Breast epithelium (tissue), 3 donors: ENCODE data around the gene FRMD3.

Experiments
- CTCF ChIP-seq, 3 donors: fragments of 450-650 bp; IDR thresholded peaks; one replicate each; pipeline ENCODE4 v1.5.1; 2016 to 2017; ENCODE audit warnings: antibody characterized with exemption in 3 of 3, mild to moderate bottlenecking in 3 of 3, moderate library complexity in 3 of 3
- POLR2A ChIP-seq: fragments of 450-650 bp; IDR thresholded peaks from one replicate; pipeline ENCODE4 v1.6.1; 2016; ENCODE audit warnings: antibody characterized with exemption, mild to moderate bottlenecking, moderate library complexity
- POLR2AphosphoS5 ChIP-seq, 3 donors: sonication (generic); formaldehyde crosslinking; IDR thresholded peaks; one replicate each; pipeline ENCODE4 v1.6.1; 2017; ENCODE audit warnings: antibody characterized with exemption in 3 of 3

GRCh38 chr9:83410701-83411100, 127.5 kb downstream of the FRMD3 start:
- no peak for TF ChIP-seq CTCF (IDR thresholded peaks at IDR 0.05)
- no peak for TF ChIP-seq POLR2A
- no peak for TF ChIP-seq POLR2AphosphoS5 (IDR thresholded peaks at IDR 0.05)
